B cell (primary cell): ENCODE data around the gene POLQ.

ENCODE experiments used
- EZH2 ChIP-seq: IDR thresholded peaks from 2 replicates; pipeline ENCODE4 v1.6.1; 2012; ENCODE audit warnings: borderline replicate concordance, low read depth, mild to moderate bottlenecking, moderate library complexity, low read length; ENCODE audit not compliant: insufficient read depth, poor library complexity, severe bottlenecking
- TF ChIP-seq, protein P1 (sequence below): fragments of 200-600 bp; IDR thresholded peaks from one replicate; pipeline ENCODE4 v1.8.0; 2022; ENCODE audit warnings: antibody characterized with exemption, mild to moderate bottlenecking

DNA sequence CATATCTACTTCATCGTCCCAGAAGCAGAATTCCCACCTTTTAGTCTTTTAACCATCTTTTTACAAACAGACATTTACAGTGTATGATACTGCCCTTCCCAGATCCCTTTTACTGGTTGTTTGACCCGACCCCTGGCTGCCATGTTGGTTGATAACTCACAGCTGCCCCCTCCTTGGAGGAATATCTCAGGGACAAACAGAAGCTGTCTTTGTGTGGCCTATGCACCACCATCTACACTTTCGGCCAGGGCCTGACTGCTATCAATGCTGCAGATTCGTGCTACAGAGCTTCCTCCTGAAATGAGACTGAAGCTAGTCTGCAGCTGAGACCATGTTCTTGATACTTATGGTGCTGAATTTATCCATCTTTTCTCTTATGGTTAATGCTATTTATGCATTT, 6.6 kb upstream of the POLQ start:
- TF ChIP-seq, protein P1, sequence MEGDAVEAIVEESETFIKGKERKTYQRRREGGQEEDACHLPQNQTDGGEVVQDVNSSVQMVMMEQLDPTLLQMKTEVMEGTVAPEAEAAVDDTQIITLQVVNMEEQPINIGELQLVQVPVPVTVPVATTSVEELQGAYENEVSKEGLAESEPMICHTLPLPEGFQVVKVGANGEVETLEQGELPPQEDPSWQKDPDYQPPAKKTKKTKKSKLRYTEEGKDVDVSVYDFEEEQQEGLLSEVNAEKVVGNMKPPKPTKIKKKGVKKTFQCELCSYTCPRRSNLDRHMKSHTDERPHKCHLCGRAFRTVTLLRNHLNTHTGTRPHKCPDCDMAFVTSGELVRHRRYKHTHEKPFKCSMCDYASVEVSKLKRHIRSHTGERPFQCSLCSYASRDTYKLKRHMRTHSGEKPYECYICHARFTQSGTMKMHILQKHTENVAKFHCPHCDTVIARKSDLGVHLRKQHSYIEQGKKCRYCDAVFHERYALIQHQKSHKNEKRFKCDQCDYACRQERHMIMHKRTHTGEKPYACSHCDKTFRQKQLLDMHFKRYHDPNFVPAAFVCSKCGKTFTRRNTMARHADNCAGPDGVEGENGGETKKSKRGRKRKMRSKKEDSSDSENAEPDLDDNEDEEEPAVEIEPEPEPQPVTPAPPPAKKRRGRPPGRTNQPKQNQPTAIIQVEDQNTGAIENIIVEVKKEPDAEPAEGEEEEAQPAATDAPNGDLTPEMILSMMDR = no peak
- no peak for TF ChIP-seq EZH2
